COLO668 (cell line): ENCODE results near the gene CD79A.

Source experiments
- DNase-seq: peaks from one replicate; lab custom pipeline; 2025; ENCODE audit not compliant: unreplicated experiment; lab: John Stamatoyannopoulos, UW

CD79A gene

GRCh38 chr19:41883463-41883820 is 6.4 kb downstream of the CD79A start:
- no peak for DNase-seq

- peak; percentile 98 for DNase-seq
These were observed 7.0 kb downstream of the CD79A start for GRCh38 chr19:41883821-41884733.

- DNase-seq = no peak
These were observed 10.0 kb downstream of the CD79A start for GRCh38 chr19:41886761-41887710.

GRCh38 chr19:41887711-41888382 is 10.8 kb downstream of the CD79A start:
- peak; percentile 60 for DNase-seq

GRCh38 chr19:41888926-41889325 is 11.8 kb downstream of the CD79A start:
- no peak for DNase-seq

- DNase-seq = no peak
These were observed 12.8 kb downstream of the CD79A start for GRCh38 chr19:41889896-41890295.

- DNase-seq = no peak
These were observed 13.9 kb downstream of the CD79A start for GRCh38 chr19:41890936-41891335.

GRCh38 chr19:41892173-41892902 is 15.3 kb downstream of the CD79A start:
- no peak for DNase-seq

- DNase-seq = no peak
These were observed 16.8 kb downstream of the CD79A start for GRCh38 chr19:41893899-41894298.

- no peak for DNase-seq
These were observed 17.3 kb downstream of the CD79A start for GRCh38 chr19:41894350-41894749.

GRCh38 chr19:41895745-41896580 is 18.9 kb downstream of the CD79A start:
- no peak for DNase-seq

GRCh38 chr19:41896581-41896942 is 19.5 kb downstream of the CD79A start:
- DNase-seq = no peak

- no peak for DNase-seq
These were observed 20.1 kb downstream of the CD79A start for GRCh38 chr19:41897181-41897580.

GRCh38 chr19:41897820-41898219 is 20.7 kb downstream of the CD79A start:
- DNase-seq = no peak

- no peak for DNase-seq
These were observed 21.2 kb downstream of the CD79A start for GRCh38 chr19:41898235-41898634.

GRCh38 chr19:41901707-41902360 is 24.8 kb downstream of the CD79A start:
- no peak for DNase-seq

GRCh38 chr19:41902594-41902993 is 25.5 kb downstream of the CD79A start:
- no peak for DNase-seq

GRCh38 chr19:41903193-41903953 is 26.3 kb downstream of the CD79A start:
- no peak for DNase-seq
